ENCODE data around the gene VMAC. TPM values are rescaled to one million over a fixed set of nuclear protein-coding genes. Genes with fewer than 3 reads are reported as not detected.

VMAC gene
- total and polyA plus RNA-seq, 2 of the 13 experiments (the other 11 are each of a cell fraction or from before 2014, with no cell fraction given) = 2.4 TPM

DNA sequence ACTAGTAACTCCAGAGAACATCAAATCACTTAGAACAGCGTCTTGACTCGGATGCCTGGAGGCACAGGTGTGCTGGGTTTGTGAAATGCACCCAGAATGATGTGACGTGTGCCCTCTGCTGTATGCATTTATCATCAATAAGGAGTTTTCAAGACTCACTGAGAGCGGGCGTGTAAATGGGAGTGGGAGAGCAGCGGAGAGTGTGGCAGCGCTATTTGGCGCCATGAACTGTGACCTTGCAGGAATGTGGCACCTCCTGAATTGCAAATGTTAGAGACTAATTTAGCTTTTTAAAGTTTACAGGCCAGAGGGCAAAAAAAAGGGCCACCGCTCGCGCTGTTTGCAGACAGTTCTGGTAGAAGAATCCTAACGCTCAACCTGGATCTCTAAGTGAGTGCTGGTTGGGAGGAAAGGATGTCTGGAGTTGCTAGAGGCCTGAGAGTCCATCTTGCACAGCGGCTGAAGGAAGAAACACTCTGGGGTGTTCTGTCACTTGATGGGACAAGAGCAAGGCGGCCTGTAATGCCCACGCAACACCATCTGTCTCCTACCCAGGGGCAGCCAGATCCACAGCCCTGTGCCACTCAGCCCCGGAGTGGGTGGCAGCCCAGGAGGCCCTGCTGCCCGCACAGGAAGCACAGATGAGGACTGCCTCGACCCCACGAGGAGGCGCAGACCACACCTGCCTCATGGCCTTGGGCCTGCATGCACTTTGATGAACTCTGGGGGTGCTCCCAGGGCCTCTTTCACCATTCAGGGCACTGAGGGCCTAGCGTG is 53.6 kb downstream of the VMAC start:
- POLR2A ChIA-PET = interaction anchor here (3.4 kb wide), 1 partner anchor 54 kb away, joined by 13 read pairs; the partner anchor contains the start of genes NDUFA11 and VMAC
- WGBS (ENCODE audit: low lambda C conversion rate) = 82% methylated on average over 16 of the region's 21 CpGs
- Histone ChIP-seq H3K27me3 (ENCODE audit: control insufficient read depth in 1 of 2, insufficient read depth in 2 of 2, low read length in 2 of 2) (no peaks in the 10 kb centered on the region), H3K27ac (ENCODE audit: extremely low read length, insufficient read depth, low read length) (peak overlapping the region; percentile 43), H3K4me3 (replicated peaks in 1 of 3; ENCODE audit: insufficient read depth in 1 of 3, low read depth in 2 of 3, low read length in 3 of 3) (no peak overlapping the region), H3K36me3 (replicated peaks in 1 of 2; ENCODE audit: control insufficient read depth in 1 of 2, insufficient read depth in 2 of 2, low read length in 2 of 2) (peaks cover 0 to 7% of the 10 kb centered on the region in 2 experiments; a peak in 2 of 5 replicates), H3K9ac (ENCODE audit: insufficient read depth, low read depth, low read length) (peak overlapping the region; percentile 12; the same call in 1 of the 2 replicates), H3K4me1 (ENCODE audit: insufficient read depth, low read length) (peaks cover 100% of the 10 kb centered on the region), H3K4me2 (ENCODE audit: low read depth, low read length) (no peak overlapping the region), H3K9me3 (ENCODE audit: low read length) (no peaks in the 10 kb centered on the region), H4K20me1 (ENCODE audit: insufficient read depth, low read length) (peaks cover 5% of the 10 kb centered on the region; the same call in 1 of the 2 replicates), H3K79me2 (ENCODE audit: insufficient read depth, low read length) (peaks cover 89% of the 10 kb centered on the region), H2AFZ (ENCODE audit: low read length) (no peak overlapping the region)
- CTCF ChIA-PET (ENCODE audit: low intra/inter-chr PET ratio, low total read pairs) = no interaction called here
- in situ Hi-C loops (cut with HindIII; ENCODE audit: extremely low pct_ligation_motif_present, low pct_unique_long_range_greater_than_20kb) = no loop called here
- DNase-seq (ENCODE audit: low spot score) (no peak), ATAC-seq (no peak), FAIRE-seq (no peak)
- intact Hi-C loops (cut with micrococcal nuclease; ENCODE audit: unreplicated experiment) = no loop called here
- BruUV-seq (replicated peaks) = no TSS peak
- no peak for TF ChIP-seq ZNF3 (CRISPR knock-in tag; IDR thresholded peaks at IDR 0.05)
- no peak for TF ChIP-seq FOSL1 (CRISPR knock-in tag; IDR thresholded peaks at IDR 0.05; ENCODE audit: borderline replicate concordance)
- no peak for TF ChIP-seq AKAP8 (CRISPR knock-in tag; IDR thresholded peaks at IDR 0.05)
- no peak for TF ChIP-seq FLYWCH1 (CRISPR knock-in tag; IDR thresholded peaks at IDR 0.05)
- TF ChIP-seq KLF11 (CRISPR knock-in tag; IDR thresholded peaks at IDR 0.05) = no peak
- TF ChIP-seq TEAD3 (CRISPR knock-in tag; optimal IDR thresholded peaks at IDR 0.05; ENCODE audit: borderline replicate concordance) = peak; percentile 39
- TF ChIP-seq ZNF616 (CRISPR knock-in tag; IDR thresholded peaks at IDR 0.05; ENCODE audit: low read depth) = no peak
- TF ChIP-seq LCORL (IDR thresholded peaks at IDR 0.05) = no peak
- TF ChIP-seq LCORL (CRISPR knock-in tag; IDR thresholded peaks at IDR 0.05) = 0 out of 2 replicates have a peak, but pooled peaks have one; percentile 36
- TF ChIP-seq, protein P1, sequence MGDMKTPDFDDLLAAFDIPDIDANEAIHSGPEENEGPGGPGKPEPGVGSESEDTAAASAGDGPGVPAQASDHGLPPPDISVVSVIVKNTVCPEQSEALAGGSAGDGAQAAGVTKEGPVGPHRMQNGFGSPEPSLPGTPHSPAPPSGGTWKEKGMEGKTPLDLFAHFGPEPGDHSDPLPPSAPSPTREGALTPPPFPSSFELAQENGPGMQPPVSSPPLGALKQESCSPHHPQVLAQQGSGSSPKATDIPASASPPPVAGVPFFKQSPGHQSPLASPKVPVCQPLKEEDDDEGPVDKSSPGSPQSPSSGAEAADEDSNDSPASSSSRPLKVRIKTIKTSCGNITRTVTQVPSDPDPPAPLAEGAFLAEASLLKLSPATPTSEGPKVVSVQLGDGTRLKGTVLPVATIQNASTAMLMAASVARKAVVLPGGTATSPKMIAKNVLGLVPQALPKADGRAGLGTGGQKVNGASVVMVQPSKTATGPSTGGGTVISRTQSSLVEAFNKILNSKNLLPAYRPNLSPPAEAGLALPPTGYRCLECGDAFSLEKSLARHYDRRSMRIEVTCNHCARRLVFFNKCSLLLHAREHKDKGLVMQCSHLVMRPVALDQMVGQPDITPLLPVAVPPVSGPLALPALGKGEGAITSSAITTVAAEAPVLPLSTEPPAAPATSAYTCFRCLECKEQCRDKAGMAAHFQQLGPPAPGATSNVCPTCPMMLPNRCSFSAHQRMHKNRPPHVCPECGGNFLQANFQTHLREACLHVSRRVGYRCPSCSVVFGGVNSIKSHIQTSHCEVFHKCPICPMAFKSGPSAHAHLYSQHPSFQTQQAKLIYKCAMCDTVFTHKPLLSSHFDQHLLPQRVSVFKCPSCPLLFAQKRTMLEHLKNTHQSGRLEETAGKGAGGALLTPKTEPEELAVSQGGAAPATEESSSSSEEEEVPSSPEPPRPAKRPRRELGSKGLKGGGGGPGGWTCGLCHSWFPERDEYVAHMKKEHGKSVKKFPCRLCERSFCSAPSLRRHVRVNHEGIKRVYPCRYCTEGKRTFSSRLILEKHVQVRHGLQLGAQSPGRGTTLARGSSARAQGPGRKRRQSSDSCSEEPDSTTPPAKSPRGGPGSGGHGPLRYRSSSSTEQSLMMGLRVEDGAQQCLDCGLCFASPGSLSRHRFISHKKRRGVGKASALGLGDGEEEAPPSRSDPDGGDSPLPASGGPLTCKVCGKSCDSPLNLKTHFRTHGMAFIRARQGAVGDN (CRISPR knock-in tag; IDR thresholded peaks at IDR 0.05) = peak; percentile 84
- peak; percentile 27; the same call in 1 of the 2 replicates for TF ChIP-seq ZFX (CRISPR knock-in tag; IDR thresholded peaks at IDR 0.05; ENCODE audit: low read depth)
- TF ChIP-seq, protein P2, sequence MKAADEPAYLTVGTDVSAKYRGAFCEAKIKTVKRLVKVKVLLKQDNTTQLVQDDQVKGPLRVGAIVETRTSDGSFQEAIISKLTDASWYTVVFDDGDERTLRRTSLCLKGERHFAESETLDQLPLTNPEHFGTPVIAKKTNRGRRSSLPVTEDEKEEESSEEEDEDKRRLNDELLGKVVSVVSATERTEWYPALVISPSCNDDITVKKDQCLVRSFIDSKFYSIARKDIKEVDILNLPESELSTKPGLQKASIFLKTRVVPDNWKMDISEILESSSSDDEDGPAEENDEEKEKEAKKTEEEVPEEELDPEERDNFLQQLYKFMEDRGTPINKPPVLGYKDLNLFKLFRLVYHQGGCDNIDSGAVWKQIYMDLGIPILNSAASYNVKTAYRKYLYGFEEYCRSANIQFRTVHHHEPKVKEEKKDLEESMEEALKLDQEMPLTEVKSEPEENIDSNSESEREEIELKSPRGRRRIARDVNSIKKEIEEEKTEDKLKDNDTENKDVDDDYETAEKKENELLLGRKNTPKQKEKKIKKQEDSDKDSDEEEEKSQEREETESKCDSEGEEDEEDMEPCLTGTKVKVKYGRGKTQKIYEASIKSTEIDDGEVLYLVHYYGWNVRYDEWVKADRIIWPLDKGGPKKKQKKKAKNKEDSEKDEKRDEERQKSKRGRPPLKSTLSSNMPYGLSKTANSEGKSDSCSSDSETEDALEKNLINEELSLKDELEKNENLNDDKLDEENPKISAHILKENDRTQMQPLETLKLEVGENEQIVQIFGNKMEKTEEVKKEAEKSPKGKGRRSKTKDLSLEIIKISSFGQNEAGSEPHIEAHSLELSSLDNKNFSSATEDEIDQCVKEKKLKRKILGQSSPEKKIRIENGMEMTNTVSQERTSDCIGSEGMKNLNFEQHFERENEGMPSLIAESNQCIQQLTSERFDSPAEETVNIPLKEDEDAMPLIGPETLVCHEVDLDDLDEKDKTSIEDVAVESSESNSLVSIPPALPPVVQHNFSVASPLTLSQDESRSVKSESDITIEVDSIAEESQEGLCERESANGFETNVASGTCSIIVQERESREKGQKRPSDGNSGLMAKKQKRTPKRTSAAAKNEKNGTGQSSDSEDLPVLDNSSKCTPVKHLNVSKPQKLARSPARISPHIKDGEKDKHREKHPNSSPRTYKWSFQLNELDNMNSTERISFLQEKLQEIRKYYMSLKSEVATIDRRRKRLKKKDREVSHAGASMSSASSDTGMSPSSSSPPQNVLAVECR (CRISPR knock-in tag; IDR thresholded peaks at IDR 0.05; ENCODE audit: borderline replicate concordance) = 0 out of 2 replicates have a peak, but pooled peaks have one; percentile 18
- no peak for TF ChIP-seq TAF1 (CRISPR knock-in tag; IDR thresholded peaks at IDR 0.05)
- no peak for TF ChIP-seq ZBTB3 (CRISPR knock-in tag; IDR thresholded peaks at IDR 0.05; ENCODE audit: borderline replicate concordance, low read depth)
- no peak for TF ChIP-seq ZNF776 (CRISPR knock-in tag; IDR thresholded peaks at IDR 0.05)
- no peak for TF ChIP-seq CHD2 (IDR thresholded peaks at IDR 0.05; ENCODE audit: low read depth, low read length)
- TF ChIP-seq, protein P3, sequence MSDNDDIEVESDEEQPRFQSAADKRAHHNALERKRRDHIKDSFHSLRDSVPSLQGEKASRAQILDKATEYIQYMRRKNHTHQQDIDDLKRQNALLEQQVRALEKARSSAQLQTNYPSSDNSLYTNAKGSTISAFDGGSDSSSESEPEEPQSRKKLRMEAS (IDR thresholded peaks at IDR 0.05) = 0 out of 2 replicates have a peak, but pooled peaks have one; percentile 11
